Loucy (cell line): ENCODE measurements around the gene RBM17.

Source experiments
- H2AFZ ChIP-seq: fragments of 200-600 bp; sonication (generic); 2 replicates; pipeline ENCODE4 v1.6.0; 2016; ENCODE audit warnings: antibody characterized with exemption, mild to moderate bottlenecking, low read length, moderate library complexity
- H3F3A ChIP-seq: fragments of 200-600 bp; 2 replicates; pipeline ENCODE4 v1.6.0; 2016; ENCODE audit warnings: antibody characterized with exemption, low read depth, mild to moderate bottlenecking
- H3K27me3 ChIP-seq: fragments of 200-600 bp; sonication (generic); 2 replicates; pipeline ENCODE4 v1.6.1; 2014; ENCODE audit warnings: low read length, mild to moderate bottlenecking; ENCODE audit not compliant: insufficient read depth, poor library complexity, severe bottlenecking
- H3K36me3 ChIP-seq: fragments of 200-600 bp; sonication (generic); 2 replicates; pipeline ENCODE4 v1.6.1; 2016; ENCODE audit warnings: low read length; ENCODE audit not compliant: insufficient read depth
- H3K4me1 ChIP-seq: fragments of 200-600 bp; sonication (generic); 2 replicates; pipeline ENCODE4 v1.5.1; 2014; ENCODE audit warnings: low read length, mild to moderate bottlenecking; ENCODE audit not compliant: insufficient read depth, poor library complexity, severe bottlenecking
- H3K4me2 ChIP-seq: fragments of 200-600 bp; sonication (generic); 2 replicates; pipeline ENCODE4 v1.6.0; 2014; ENCODE audit warnings: antibody characterized with exemption, low read length, low read depth, mild to moderate bottlenecking; ENCODE audit not compliant: poor library complexity, severe bottlenecking
- H3K4me3 ChIP-seq: fragments of 200-600 bp; sonication (generic); 2 replicates; pipeline ENCODE4 v1.5.1; 2014; ENCODE audit warnings: low read length, mild to moderate bottlenecking, mixed read lengths; ENCODE audit not compliant: poor library complexity, severe bottlenecking
- H3K79me2 ChIP-seq: fragments of 200-600 bp; sonication (generic); 2 replicates; pipeline ENCODE4 v1.6.1; 2014; ENCODE audit warnings: low read length; ENCODE audit not compliant: insufficient read depth
- H3K9ac ChIP-seq: fragments of 200-600 bp; sonication (generic); 2 replicates; pipeline ENCODE4 v1.6.0; 2014; ENCODE audit warnings: mild to moderate bottlenecking, low read depth, low read length, moderate library complexity; ENCODE audit not compliant: poor library complexity, severe bottlenecking
- H3K9me2 ChIP-seq: fragments of 200-600 bp; sonication (generic); replicated peaks from 2 replicates; pipeline ENCODE4 v1.6.1; 2016; ENCODE audit warnings: low read depth, low read length, mixed read lengths
- H3K9me3 ChIP-seq: fragments of 200-600 bp; sonication (generic); 2 replicates; pipeline ENCODE4 v1.6.1; 2014; ENCODE audit warnings: mild to moderate bottlenecking, antibody characterized with exemption, low read length, low read depth; ENCODE audit not compliant: insufficient read depth
- H4K20me1 ChIP-seq: fragments of 200-600 bp; sonication (generic); 2 replicates; pipeline ENCODE4 v1.6.0; 2014; ENCODE audit warnings: antibody characterized with exemption, low read length, mild to moderate bottlenecking; ENCODE audit not compliant: insufficient read depth, poor library complexity, severe bottlenecking
- EZH2phosphoT487 ChIP-seq: fragments of 200-600 bp; IDR thresholded peaks from 2 replicates; pipeline ENCODE4 v1.6.1; 2018; ENCODE audit warnings: antibody characterized with exemption, mild to moderate bottlenecking, moderate library complexity, borderline replicate concordance
- TF ChIP-seq, protein P1 (sequence below): fragments of 200-600 bp; sonication (generic); conservative IDR thresholded peaks from 2 replicates; pipeline ENCODE4 v1.5.1; 2014; ENCODE audit warnings: mild to moderate bottlenecking, antibody characterized with exemption, low read length

The RBM17 gene

DNA sequence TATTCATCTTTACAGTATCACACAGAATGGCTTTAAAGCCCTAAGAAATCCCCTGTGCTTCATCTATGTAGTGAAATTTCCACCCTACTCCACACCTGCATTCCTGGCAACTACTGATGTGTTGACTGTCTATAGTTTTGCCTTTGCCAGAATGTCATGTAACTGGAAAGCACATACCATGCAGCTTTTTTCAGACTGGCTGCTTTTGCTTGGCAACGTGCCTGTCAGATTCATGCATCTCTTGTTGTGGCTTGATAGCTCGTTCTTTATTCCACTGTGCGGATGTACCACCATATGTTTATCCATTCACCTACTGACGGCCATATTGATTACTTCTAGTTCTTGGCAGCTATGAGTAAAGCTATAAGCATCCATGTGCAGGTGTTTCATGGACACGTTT, 30.6 kb downstream of the RBM17 start:
- TF ChIP-seq, protein P1, sequence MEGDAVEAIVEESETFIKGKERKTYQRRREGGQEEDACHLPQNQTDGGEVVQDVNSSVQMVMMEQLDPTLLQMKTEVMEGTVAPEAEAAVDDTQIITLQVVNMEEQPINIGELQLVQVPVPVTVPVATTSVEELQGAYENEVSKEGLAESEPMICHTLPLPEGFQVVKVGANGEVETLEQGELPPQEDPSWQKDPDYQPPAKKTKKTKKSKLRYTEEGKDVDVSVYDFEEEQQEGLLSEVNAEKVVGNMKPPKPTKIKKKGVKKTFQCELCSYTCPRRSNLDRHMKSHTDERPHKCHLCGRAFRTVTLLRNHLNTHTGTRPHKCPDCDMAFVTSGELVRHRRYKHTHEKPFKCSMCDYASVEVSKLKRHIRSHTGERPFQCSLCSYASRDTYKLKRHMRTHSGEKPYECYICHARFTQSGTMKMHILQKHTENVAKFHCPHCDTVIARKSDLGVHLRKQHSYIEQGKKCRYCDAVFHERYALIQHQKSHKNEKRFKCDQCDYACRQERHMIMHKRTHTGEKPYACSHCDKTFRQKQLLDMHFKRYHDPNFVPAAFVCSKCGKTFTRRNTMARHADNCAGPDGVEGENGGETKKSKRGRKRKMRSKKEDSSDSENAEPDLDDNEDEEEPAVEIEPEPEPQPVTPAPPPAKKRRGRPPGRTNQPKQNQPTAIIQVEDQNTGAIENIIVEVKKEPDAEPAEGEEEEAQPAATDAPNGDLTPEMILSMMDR: no peak

DNA sequence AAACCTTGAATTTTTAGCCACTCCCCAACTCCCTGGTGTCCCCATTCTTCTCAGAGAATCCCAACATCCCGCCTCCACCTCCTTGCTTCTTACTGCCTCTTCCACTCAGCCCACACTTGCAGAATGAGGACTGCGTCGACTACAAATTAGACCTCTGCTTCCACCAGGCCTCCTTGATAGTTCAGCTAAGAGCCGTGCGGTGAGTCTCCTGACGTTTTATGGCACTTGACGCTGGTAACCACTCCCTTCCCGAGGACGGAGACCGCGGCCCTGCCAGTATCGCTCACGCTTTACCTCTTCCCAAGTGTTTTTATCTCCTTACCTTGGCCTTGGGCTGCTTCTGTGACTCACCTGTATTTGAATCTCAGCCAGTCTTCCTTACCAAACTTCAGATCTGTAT, 31.1 kb downstream of the RBM17 start:
- TF ChIP-seq EZH2phosphoT487: no peak
- TF ChIP-seq, protein P1: no peak
- Histone ChIP-seq H2AFZ (no peak overlapping the region), H3K9me3 (no peaks in the 10 kb centered on the region), H3K9me2 (no peaks in the 10 kb centered on the region), H3K27me3 (no peaks in the 10 kb centered on the region), H3K9ac (no peak overlapping the region), H3K36me3 (peaks cover 17% of the 10 kb centered on the region; the same call in 1 of the 2 replicates), H3K79me2 (no peaks in the 10 kb centered on the region), H4K20me1 (no peaks in the 10 kb centered on the region), H3K4me3 (no peak overlapping the region), H3K4me1 (no peaks in the 10 kb centered on the region), H3F3A (0 out of 2 replicates have a peak, but pooled peaks cover 3% of the 10 kb centered on the region), H3K4me2 (no peak overlapping the region)

More for the DNA sequence above, 30.6 kb downstream of the RBM17 start:
- Histone ChIP-seq H3K4me2 (no peak overlapping the region), H4K20me1 (no peaks in the 10 kb centered on the region), H3K9ac (no peak overlapping the region), H3K4me1 (no peaks in the 10 kb centered on the region), H3K4me3 (no peak overlapping the region), H3K79me2 (no peaks in the 10 kb centered on the region), H3F3A (0 out of 2 replicates have a peak, but pooled peaks cover 3% of the 10 kb centered on the region), H2AFZ (no peak overlapping the region), H3K36me3 (peaks cover 23% of the 10 kb centered on the region; the same call in 1 of the 2 replicates), H3K9me3 (no peaks in the 10 kb centered on the region), H3K27me3 (no peaks in the 10 kb centered on the region), H3K9me2 (no peaks in the 10 kb centered on the region)

DNA sequence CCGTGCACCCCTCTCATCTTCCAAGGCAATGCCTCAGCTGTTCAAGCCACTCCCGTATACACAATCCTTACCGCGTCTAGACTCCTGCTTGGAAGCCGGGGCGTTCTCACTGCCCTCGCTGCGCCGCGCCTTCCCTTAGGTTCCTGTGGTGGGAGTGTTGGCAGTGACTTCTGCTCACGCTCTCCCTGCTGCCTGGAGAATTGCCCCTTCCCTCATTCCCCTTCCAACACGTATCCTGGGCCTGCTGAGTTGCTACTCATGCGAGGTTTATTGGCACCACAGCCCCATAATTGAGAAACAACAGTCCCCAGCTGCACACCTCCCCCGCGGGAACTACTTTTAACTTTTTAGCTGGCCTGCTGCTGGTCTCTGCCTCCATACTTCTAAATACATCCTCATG, 31.9 kb downstream of the RBM17 start:
- H3F3A ChIP-seq: 0 out of 2 replicates have a peak, but pooled peaks cover 3% of the 10 kb centered on the region
- H3K9me3 ChIP-seq: no peaks in the 10 kb centered on the region
- H3K9ac ChIP-seq: no peak overlapping the region
- no peaks in the 10 kb centered on the region for H3K4me1 ChIP-seq
- no peak overlapping the region for H3K4me2 ChIP-seq
- H3K36me3 ChIP-seq: peaks cover 10% of the 10 kb centered on the region; the same call in 1 of the 2 replicates
- H3K4me3 ChIP-seq: no peak overlapping the region
- H3K79me2 ChIP-seq: no peaks in the 10 kb centered on the region
- no peaks in the 10 kb centered on the region for H4K20me1 ChIP-seq
- no peaks in the 10 kb centered on the region for H3K27me3 ChIP-seq
- H3K9me2 ChIP-seq: no peaks in the 10 kb centered on the region
- TF ChIP-seq EZH2phosphoT487: no peak
- H2AFZ ChIP-seq: no peak overlapping the region

DNA sequence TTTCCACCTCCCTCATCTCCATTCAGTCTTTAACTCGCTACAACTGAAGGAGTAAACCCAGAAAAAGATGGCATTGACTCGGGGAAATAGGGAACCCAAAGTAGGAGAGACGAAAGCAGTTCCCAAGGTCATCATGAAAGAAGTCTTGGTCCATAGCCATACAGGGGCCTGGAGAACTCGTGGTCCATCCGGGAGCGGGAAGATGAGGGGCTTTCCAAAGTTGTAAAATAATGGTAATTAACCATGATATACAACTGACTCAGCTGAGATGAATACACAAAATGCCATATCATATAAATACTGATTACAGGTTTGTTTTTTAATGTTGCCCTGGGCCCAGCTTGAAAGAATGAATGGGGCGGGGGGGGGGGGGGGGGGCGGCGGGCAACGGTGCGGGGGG, 32.3 kb downstream of the RBM17 start:
- Histone ChIP-seq H2AFZ (no peak overlapping the region), H3K9ac (no peak overlapping the region), H3K36me3 (peaks cover 5% of the 10 kb centered on the region; the same call in 1 of the 2 replicates), H3K9me2 (no peaks in the 10 kb centered on the region), H4K20me1 (no peaks in the 10 kb centered on the region), H3K9me3 (no peaks in the 10 kb centered on the region), H3F3A (no peaks in the 10 kb centered on the region), H3K27me3 (no peaks in the 10 kb centered on the region), H3K79me2 (no peaks in the 10 kb centered on the region), H3K4me3 (no peak overlapping the region), H3K4me2 (no peak overlapping the region), H3K4me1 (no peaks in the 10 kb centered on the region)
- TF ChIP-seq, protein P1: no peak
- no peak for TF ChIP-seq EZH2phosphoT487
